Measurements from ENCODE around the gene MYO5A. TPM values are rescaled to one million over a fixed set of nuclear protein-coding genes. Genes with fewer than 3 reads are reported as not detected.
"Not testable (repeated sequence)": the region's sequence is repeated elsewhere in the genome, so short reads cannot be mapped to it uniquely, and the experiment has no call there.

Gene MYO5A
- total RNA-seq, 3 donors from 2014 or later, result 4.1 to 26.7 (median 12.6) TPM

DNA sequence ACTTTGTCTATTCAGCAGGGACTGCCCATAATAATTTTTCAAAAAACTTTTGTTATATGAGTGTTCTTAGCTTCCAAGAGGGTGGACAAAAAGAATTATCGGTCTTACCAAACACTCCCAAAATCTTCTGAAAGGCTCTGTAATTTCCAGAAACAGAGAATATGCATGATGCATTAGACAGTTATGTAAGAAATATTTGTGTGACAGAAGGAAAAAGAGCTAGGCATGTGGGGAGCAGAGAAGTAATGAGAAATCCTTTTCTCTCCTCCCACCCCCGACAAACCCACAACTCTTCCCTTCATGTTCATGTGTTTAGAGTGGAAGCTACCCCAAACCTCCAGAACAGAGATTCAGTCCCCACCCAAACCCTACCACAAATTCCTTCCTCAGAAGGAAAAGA lies 86.8 kb downstream of the MYO5A start:
- TF ChIP-seq, protein P1, sequence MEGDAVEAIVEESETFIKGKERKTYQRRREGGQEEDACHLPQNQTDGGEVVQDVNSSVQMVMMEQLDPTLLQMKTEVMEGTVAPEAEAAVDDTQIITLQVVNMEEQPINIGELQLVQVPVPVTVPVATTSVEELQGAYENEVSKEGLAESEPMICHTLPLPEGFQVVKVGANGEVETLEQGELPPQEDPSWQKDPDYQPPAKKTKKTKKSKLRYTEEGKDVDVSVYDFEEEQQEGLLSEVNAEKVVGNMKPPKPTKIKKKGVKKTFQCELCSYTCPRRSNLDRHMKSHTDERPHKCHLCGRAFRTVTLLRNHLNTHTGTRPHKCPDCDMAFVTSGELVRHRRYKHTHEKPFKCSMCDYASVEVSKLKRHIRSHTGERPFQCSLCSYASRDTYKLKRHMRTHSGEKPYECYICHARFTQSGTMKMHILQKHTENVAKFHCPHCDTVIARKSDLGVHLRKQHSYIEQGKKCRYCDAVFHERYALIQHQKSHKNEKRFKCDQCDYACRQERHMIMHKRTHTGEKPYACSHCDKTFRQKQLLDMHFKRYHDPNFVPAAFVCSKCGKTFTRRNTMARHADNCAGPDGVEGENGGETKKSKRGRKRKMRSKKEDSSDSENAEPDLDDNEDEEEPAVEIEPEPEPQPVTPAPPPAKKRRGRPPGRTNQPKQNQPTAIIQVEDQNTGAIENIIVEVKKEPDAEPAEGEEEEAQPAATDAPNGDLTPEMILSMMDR (IDR thresholded peaks at IDR 0.05), result no peak
- no peaks in the 10 kb centered on the region for H3K4me1 ChIP-seq (ENCODE audit: low read depth)
- intact Hi-C loops (cut with DNase I, micrococcal nuclease), result no loop called here

DNA sequence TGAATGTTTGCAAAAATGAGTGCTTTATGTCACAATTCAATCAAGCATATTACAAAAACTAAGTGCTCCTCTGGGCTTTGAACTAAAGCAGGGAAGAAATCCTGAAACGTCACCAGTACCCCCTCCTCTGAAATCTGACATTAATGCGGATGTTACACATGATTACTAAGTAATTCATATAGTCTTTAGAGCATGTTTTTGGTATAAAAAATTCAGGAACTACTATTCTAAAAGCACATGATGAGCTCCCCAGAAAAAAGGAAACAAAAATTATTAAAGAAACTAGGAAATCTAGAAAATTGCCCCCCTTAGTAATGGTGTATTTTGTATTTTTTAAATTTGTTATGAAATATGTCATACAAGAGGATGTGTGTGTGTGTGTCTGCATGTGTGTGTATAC lies 87.7 kb downstream of the MYO5A start:
- H3K4me1 ChIP-seq (ENCODE audit: low read depth), result no peaks in the 10 kb centered on the region
- no peaks in the 10 kb centered on the region for H3K9me3 ChIP-seq
- TF ChIP-seq, protein P1 (IDR thresholded peaks at IDR 0.05), result no peak
- H3K4me3 ChIP-seq, result no peak overlapping the region
- no peak for DNase-seq
- H3K36me3 ChIP-seq (ENCODE audit: low read depth), result no peaks in the 10 kb centered on the region
- intact Hi-C loops (cut with DNase I, micrococcal nuclease), result no loop called here
- no peak for ATAC-seq

More for the DNA sequence above, 86.8 kb downstream of the MYO5A start:
- H3K4me3 ChIP-seq, result no peak overlapping the region
- DNase-seq (no peak), ATAC-seq (no peak)
- H3K9me3 ChIP-seq, result no peaks in the 10 kb centered on the region
- no peaks in the 10 kb centered on the region for H3K36me3 ChIP-seq (ENCODE audit: low read depth)

DNA sequence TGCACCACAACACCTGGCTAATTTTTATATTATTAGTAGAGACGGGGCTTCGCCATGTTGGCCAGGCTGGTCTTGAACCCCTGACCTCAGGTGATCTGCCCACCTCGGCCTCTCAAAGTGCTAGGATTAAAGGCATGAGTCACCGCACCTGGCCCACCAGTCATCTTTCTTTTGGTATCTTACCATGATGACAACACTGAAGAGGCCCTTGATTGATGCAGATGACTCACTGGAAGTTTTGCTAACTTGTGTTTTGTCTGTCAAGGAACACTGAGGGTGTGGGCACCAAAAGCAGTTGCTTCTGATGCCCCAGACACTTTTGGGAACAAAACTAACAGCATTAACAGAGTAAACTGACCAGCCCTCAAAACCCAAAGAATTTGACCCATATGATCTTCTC lies 88.3 kb downstream of the MYO5A start:
- no peaks in the 10 kb centered on the region for H3K4me1 ChIP-seq (ENCODE audit: low read depth)
- no peak for DNase-seq
- ATAC-seq, result no peak
- no peaks in the 10 kb centered on the region for H3K9me3 ChIP-seq
- intact Hi-C loops (cut with DNase I, micrococcal nuclease), result no loop called here
- TF ChIP-seq, protein P1 (IDR thresholded peaks at IDR 0.05), result no peak
- no peak overlapping the region for H3K4me3 ChIP-seq
- no peaks in the 10 kb centered on the region for H3K36me3 ChIP-seq (ENCODE audit: low read depth)

DNA sequence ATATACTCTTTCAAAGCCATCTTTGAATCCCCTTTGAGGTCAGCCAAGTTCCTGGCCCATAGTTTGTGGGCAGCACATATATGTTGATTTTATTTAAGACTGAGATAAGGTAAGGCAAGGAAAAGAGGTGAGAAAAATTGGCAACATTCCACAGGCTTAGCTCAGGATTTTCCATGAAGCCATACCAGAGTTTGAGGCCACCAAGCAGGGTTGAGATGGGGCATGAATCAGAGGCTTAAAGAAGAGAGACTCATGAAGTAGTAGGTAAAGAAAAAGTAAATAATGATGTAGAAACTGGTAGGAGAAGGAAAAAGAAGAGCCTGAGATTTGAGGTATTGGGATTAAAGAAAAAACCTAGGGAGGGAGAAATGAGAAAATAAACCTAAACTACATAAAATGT lies 89.2 kb downstream of the MYO5A start:
- ATAC-seq (no peak), DNase-seq (no peak)
- Histone ChIP-seq H3K4me3 (no peak overlapping the region), H3K36me3 (ENCODE audit: low read depth) (no peaks in the 10 kb centered on the region), H3K9me3 (no peaks in the 10 kb centered on the region), H3K4me1 (ENCODE audit: low read depth) (no peaks in the 10 kb centered on the region)
- intact Hi-C loops (cut with DNase I, micrococcal nuclease), result no loop called here
- TF ChIP-seq, protein P1 (IDR thresholded peaks at IDR 0.05), result no peak

DNA sequence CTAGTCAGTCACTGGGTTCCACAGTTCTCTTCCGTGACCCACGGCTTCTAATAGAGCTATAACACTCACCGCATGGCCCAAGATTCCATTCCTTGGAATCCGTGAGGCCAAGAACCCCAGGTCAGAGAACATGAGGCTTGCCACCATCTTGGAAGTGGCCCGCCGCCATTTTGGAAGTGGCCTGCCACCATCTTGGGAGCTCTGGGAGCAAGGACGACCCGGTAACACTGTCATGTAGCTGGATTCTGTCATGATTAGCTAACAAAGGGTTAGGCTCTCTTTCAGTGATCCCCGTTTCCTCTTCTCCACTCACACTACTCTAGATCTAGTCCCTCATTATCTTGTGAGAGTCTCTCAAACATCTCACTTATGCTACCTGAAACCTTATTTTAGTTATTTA lies 89.6 kb downstream of the MYO5A start:
- intact Hi-C loops (cut with DNase I, micrococcal nuclease); H3K4me1 ChIP-seq (ENCODE audit: low read depth); H3K9me3 ChIP-seq; H3K4me3 ChIP-seq; ATAC-seq; DNase-seq; H3K36me3 ChIP-seq (ENCODE audit: low read depth): not testable (repeated sequence)

DNA sequence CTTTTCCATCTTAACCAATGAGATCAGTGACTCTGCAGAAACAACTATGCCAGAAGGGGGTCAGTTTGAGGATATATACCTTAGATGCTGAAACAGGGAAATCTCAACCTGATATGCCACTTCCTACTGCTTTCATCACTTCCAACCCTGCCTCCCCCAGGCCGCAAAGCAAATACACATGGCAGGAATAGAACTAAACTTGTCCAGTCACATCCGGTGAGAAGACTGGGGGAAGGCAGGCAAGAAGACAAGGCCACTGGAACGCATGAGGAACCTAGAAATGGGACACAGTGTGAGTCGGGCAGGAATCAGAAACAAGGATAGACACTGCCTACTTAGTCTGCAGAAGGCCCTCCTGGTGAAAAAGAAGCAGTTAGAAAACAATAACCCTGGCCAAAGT lies 90.6 kb downstream of the MYO5A start:
- TF ChIP-seq, protein P1 (IDR thresholded peaks at IDR 0.05), result no peak
- no peaks in the 10 kb centered on the region for H3K36me3 ChIP-seq (ENCODE audit: low read depth)
- ATAC-seq, result no peak
- no peak overlapping the region for H3K4me3 ChIP-seq
- H3K9me3 ChIP-seq, result no peaks in the 10 kb centered on the region
- no peak for DNase-seq
- no peaks in the 10 kb centered on the region for H3K4me1 ChIP-seq (ENCODE audit: low read depth)
- intact Hi-C loops (cut with DNase I, micrococcal nuclease), result no loop called here

Measured in mucosa of descending colon (tissue), 3 donors.